ENCODE results near the gene RASAL1. TPM values are rescaled to one million over a fixed set of nuclear protein-coding genes. Genes with fewer than 3 reads are reported as not detected.
A peak's percentile ranks its signal among the peaks of the same experiment; 100 is the strongest.

The RASAL1 gene
- total RNA-seq, 1 donor = not detected

DNA sequence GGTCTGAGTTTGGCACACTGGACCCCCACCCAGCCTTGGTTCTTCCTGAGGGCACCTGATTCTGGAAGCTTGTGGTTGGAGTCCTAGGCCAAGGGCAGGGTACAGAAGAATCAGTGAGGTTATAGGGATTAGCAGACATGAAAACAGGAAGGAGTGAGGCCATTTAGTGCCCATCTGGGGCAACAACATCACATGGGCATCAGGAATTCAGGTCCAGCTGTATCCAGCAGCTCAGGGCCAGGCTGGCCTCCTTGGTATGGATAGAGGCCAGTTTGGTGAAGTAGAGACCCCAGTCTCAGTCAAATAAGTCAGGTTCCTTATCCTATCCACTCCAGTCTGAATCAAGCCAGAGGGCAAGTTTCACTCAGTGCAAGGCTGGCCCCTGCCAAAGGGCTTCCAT lies 36.2 kb downstream of the RASAL1 start:
- Histone ChIP-seq H3K36me3 (ENCODE audit: insufficient read depth, low read length) (no peaks in the 10 kb centered on the region), H3K27ac (ENCODE audit: low read depth, low read length) (no peak overlapping the region), H3K4me2 (ENCODE audit: insufficient read depth, low read length) (no peak overlapping the region), H3K4me3 (ENCODE audit: insufficient read depth, low read length) (no peak overlapping the region), H3K4me1 (ENCODE audit: insufficient read depth, low read length) (no peaks in the 10 kb centered on the region), H4K20me1 (ENCODE audit: insufficient read depth, low read length) (no peaks in the 10 kb centered on the region), H3K79me2 (ENCODE audit: insufficient read depth, low read length) (no peaks in the 10 kb centered on the region), H3K27me3 (ENCODE audit: insufficient read depth, low read length) (no peaks in the 10 kb centered on the region), H3K9me3 (ENCODE audit: low read depth, low read length) (no peaks in the 10 kb centered on the region), H2AFZ (ENCODE audit: low read length) (no peak overlapping the region)
- TF ChIP-seq CTCF (IDR thresholded peaks at IDR 0.05; ENCODE audit: extremely low read depth, low read depth, low read length) = no peak
- peak; percentile 84 for DNase-seq (ENCODE audit: insufficient read length, low spot score, missing footprints)

DNA sequence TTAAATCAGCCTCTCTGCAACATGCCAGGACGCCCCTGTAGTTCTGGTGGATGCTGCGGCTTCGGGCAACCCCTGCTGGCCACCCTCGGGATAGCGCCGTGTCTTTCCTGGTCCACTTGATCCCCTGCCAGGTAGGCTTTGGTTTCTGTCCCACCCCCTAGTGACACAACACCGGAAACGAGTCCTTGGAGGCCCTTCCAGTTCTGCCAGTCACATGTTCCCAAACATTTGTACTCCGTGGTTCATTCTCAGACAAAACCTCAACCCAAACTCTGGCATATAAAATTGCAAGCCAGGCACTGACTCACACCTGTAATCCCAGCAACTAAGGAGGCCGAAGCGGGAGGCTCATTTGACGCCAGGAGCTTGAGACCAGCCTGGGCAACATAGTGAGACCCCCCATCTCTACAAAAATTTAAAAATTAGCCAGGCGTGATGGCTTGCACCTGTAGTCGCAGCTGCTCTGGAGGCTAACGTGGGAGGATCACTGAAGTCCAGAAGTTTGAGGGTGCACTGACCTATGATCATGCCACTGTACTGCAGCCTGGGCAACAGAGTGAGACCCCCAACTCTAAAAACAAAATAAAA lies 37.0 kb downstream of the RASAL1 start:
- Histone ChIP-seq H3K27me3 (ENCODE audit: insufficient read depth, low read length) (no peaks in the 10 kb centered on the region), H2AFZ (ENCODE audit: low read length) (no peak overlapping the region), H4K20me1 (ENCODE audit: insufficient read depth, low read length) (no peaks in the 10 kb centered on the region), H3K27ac (ENCODE audit: low read depth, low read length) (no peak overlapping the region), H3K79me2 (ENCODE audit: insufficient read depth, low read length) (no peaks in the 10 kb centered on the region), H3K4me3 (ENCODE audit: insufficient read depth, low read length) (no peak overlapping the region), H3K36me3 (ENCODE audit: insufficient read depth, low read length) (no peaks in the 10 kb centered on the region), H3K4me2 (ENCODE audit: insufficient read depth, low read length) (no peak overlapping the region), H3K9me3 (ENCODE audit: low read depth, low read length) (no peaks in the 10 kb centered on the region), H3K4me1 (ENCODE audit: insufficient read depth, low read length) (no peaks in the 10 kb centered on the region)
- DNase-seq (ENCODE audit: insufficient read length, low spot score, missing footprints) = peak; percentile 99
- TF ChIP-seq CTCF (IDR thresholded peaks at IDR 0.05; ENCODE audit: extremely low read depth, low read depth, low read length) = peak; percentile 74

DNA sequence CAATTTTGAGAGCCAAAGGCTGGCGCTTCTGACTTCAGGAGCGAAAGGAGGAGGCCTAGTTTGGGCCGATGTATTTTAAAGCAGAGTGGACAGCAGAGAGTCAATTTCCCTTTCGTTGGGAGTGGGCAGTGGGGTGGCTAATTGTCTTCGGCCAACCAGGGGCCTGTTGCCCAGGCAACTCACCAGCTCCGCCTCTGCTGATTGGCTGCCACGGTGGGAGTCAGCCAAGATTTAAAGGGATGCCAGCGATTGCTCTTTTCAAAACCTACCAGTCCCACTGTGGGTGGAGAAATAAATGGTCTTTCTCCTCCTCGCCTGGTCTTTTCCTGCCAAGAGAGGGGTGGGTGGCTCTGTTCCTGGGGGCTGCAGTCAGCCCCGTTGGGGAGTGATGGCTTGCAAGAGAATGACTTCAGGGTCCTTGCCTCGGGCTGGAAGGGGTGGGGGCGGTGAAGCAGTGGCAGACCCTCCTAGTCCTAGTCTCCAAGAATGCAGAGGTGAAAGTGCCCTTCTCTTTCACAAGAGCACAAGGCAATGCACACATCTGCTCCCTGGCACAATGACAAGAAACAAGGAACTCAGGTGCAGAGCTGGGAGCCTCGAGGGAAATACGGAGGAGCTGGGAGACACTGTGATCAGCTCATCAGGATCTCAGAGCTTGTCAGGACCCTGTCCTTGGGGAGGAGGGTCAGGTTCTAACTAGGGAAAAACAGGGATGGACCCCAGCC lies 37.7 kb downstream of the RASAL1 start:
- TF ChIP-seq CTCF (IDR thresholded peaks at IDR 0.05; ENCODE audit: extremely low read depth, low read depth, low read length) = no peak
- Histone ChIP-seq H3K36me3 (ENCODE audit: insufficient read depth, low read length) (no peaks in the 10 kb centered on the region), H3K79me2 (ENCODE audit: insufficient read depth, low read length) (no peaks in the 10 kb centered on the region), H2AFZ (ENCODE audit: low read length) (no peak overlapping the region), H3K9me3 (ENCODE audit: low read depth, low read length) (no peaks in the 10 kb centered on the region), H3K27me3 (ENCODE audit: insufficient read depth, low read length) (no peaks in the 10 kb centered on the region), H4K20me1 (ENCODE audit: insufficient read depth, low read length) (no peaks in the 10 kb centered on the region), H3K4me3 (ENCODE audit: insufficient read depth, low read length) (no peak overlapping the region), H3K27ac (ENCODE audit: low read depth, low read length) (no peak overlapping the region), H3K4me1 (ENCODE audit: insufficient read depth, low read length) (no peaks in the 10 kb centered on the region), H3K4me2 (ENCODE audit: insufficient read depth, low read length) (no peak overlapping the region)
- DNase-seq (ENCODE audit: insufficient read length, low spot score, missing footprints) = peak; percentile 83

- no peak overlapping the region for H3K27ac ChIP-seq (ENCODE audit: low read depth, low read length)
- H3K4me1 ChIP-seq (ENCODE audit: insufficient read depth, low read length) = no peaks in the 10 kb centered on the region
- no peak overlapping the region for H3K4me3 ChIP-seq (ENCODE audit: insufficient read depth, low read length)
- peaks cover 5% of the 10 kb centered on the region for H3K27me3 ChIP-seq (ENCODE audit: insufficient read depth, low read length)
- H2AFZ ChIP-seq (ENCODE audit: low read length) = no peak overlapping the region
- peak; percentile 48 for DNase-seq (ENCODE audit: insufficient read length, low spot score, missing footprints)
- no peaks in the 10 kb centered on the region for H3K9me3 ChIP-seq (ENCODE audit: low read depth, low read length)
- TF ChIP-seq CTCF (IDR thresholded peaks at IDR 0.05; ENCODE audit: extremely low read depth, low read depth, low read length) = no peak
- no peaks in the 10 kb centered on the region for H3K36me3 ChIP-seq (ENCODE audit: insufficient read depth, low read length)
- no peak overlapping the region for H3K4me2 ChIP-seq (ENCODE audit: insufficient read depth, low read length)
- H3K79me2 ChIP-seq (ENCODE audit: insufficient read depth, low read length) = no peaks in the 10 kb centered on the region
- no peaks in the 10 kb centered on the region for H4K20me1 ChIP-seq (ENCODE audit: insufficient read depth, low read length)
These were observed 38.7 kb downstream of the RASAL1 start for GRCh38 chr12:113096675-113097461.

Measured in osteoblast (primary cell).